Stimulated activated CD8-positive, alpha-beta memory T cell treated with anti-CD3 and anti-CD28 coated beads, Interleukin-7, amount 100 ng/mL, for 24 hours (primary cell): ENCODE results near the gene CLEC14A.

Experiments
- DNase-seq: peaks from one replicate; pipeline ENCODE4 v3.0.0-alpha.2; 2020; ENCODE audit warnings: low read depth

Gene CLEC14A

GRCh38 chr14:38205949-38206665, 49.8 kb downstream of the CLEC14A start:
- DNase-seq, result no peak

- DNase-seq, result no peak
Measured at GRCh38 chr14:38205119-38205813, 50.6 kb downstream of the CLEC14A start.

- DNase-seq, result no peak
Measured at GRCh38 chr14:38204719-38205115, 51.2 kb downstream of the CLEC14A start.
